ENCODE measurements around the gene GFER. TPM values are rescaled to one million over a fixed set of nuclear protein-coding genes. Genes with fewer than 3 reads are reported as not detected.

GFER gene
- total RNA-seq, 1 experiment from 2014 or later: 64.5 TPM

DNA sequence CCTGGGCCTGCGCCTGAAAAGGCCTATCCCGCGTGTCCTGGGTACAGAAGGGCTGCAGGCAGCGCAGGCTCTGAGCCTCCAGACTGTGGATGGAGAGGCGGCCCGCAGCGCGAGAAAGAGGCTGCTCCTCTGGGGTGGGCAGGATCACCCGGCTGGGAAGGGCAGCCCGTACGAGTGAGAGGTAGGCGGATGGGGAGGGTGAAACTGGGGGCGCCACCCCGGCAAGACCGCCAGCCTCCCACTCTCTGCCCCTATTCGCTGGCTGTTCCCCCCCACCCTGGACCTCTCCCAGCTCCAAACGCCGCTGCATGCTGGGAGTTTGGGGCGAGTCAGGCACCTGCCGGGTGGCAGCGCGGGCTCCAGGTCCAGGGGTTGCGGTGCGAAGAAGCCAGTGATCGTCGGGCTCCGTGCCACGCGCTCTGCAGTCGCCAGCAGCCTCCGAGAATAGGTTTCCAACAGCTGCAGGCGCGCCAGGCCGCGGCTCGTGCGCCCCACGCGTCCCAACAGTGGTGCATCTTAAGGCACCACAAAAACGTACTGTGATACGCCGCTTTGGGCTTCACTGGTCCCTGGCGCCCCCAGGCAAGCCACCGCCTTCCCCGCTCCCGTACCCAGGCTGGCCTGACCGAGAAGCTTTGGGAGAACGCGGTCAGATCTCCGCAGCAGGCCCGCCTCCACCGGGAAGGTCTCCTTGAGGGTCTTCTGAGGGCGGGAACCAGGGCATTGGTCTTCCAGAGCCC, 3.8 kb upstream of the GFER start:
- peaks cover 32% of the 10 kb centered on the region for H3K36me3 ChIP-seq
- peaks cover 21% of the 10 kb centered on the region for H3K27me3 ChIP-seq
- H3K9me3 ChIP-seq: no peaks in the 10 kb centered on the region
- H3K4me3 ChIP-seq: no peak overlapping the region
- DNase-seq: no peak

DNA sequence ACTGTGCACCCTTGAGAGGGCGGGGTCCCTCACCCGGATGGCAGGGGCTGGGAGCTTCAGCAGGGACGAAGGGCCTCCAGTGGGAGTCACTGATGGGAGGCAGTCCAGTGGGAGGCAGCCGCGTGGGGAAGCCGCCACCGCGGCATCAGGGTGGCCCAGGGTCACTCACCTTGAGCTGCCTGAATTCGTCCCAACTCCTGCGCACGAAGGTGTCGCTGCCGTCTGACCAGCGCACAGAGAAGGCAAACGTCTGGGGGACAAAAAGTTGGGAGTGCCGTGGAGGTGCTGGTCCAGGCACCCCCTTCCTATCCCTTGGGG, 3.3 kb upstream of the GFER start:
- no peaks in the 10 kb centered on the region for H3K9me3 ChIP-seq
- H3K4me3 ChIP-seq: no peak overlapping the region
- peaks cover 21% of the 10 kb centered on the region for H3K27me3 ChIP-seq
- DNase-seq: no peak
- peaks cover 32% of the 10 kb centered on the region for H3K36me3 ChIP-seq

DNA sequence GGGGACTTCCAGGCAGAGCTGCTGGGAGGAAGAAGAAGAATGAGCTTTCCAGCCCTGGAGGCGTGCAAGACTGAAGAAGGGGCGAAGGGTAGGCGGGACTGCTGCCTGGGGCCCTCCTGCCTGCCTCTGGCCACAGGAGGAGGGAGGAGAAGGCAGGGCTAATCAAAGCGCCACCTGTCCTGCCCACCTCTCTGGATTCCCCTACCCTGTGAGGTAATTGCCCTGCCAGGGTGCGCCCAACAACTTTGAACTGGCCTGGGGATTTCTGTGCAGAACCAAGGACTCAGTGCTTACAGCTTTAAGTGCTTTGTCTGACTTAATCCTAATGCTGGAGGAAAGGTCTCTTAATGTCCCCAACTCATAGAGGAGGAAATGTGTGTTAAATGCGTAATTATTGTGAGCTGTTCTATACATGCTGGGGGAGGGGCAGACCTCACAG, 2.6 kb upstream of the GFER start, which contains the start of gene NOXO1:
Gene NOXO1 (minus strand): TSS at position 72 of the 439 bp plus-strand sequence. CDS start 290 bp downstream, outside the sequence.
- Histone ChIP-seq H3K27me3 (peaks cover 21% of the 10 kb centered on the region), H3K4me3 (no peak within 1 kb of the TSS), H3K36me3 (peaks cover 32% of the 10 kb centered on the region), H3K9me3 (no peaks in the 10 kb centered on the region)
- DNase-seq: no peak

GRCh38 chr16:1982013-1982433, 2.0 kb upstream of the GFER start:
- DNase-seq: no peak
- H3K36me3 ChIP-seq: peaks cover 36% of the 10 kb centered on the region
- no peaks in the 10 kb centered on the region for H3K9me3 ChIP-seq
- H3K4me3 ChIP-seq: no peak overlapping the region
- H3K27me3 ChIP-seq: peaks cover 21% of the 10 kb centered on the region

DNA sequence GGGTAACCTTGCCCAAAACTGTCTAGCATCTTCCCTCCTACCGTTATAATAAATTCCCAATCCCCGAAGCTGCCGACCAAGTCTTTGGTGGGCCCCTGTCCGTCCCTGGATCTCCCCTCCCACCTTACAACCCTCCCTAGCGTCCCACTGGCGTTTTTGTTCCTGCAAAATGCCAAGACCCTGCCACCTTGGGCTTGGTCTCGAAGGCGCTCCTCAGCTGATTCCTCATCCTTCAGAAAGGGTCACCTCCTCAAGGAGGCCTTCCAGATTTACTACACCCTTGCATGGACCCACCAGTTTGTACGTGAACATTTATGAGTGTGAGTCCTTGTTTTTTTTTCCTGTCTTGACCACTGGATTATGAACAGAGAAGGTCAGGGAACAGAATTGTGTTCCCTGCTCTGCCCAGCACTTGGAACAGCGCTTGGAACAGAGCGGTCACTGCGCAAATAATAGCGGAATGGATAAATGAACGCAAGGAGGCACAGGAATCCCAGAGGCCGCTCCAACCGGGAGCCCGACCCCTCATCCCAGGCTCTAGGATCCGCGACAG, 926 bp upstream of the GFER start:
- H3K4me3 ChIP-seq: peak overlapping the region; percentile 67
- H3K27me3 ChIP-seq: peaks cover 21% of the 10 kb centered on the region
- DNase-seq: no peak
- H3K9me3 ChIP-seq: no peaks in the 10 kb centered on the region
- peaks cover 30% of the 10 kb centered on the region for H3K36me3 ChIP-seq

- Histone ChIP-seq H3K36me3 (peaks cover 23% of the 10 kb centered on the region), H3K27me3 (peaks cover 21% of the 10 kb centered on the region), H3K9me3 (no peaks in the 10 kb centered on the region), H3K4me3 (peak overlapping the region; percentile 67)
- DNase-seq: peak; percentile 47
These were observed 593 bp downstream of the GFER start for GRCh38 chr16:1984347-1985225.

- Histone ChIP-seq H3K9me3 (no peaks in the 10 kb centered on the region), H3K27me3 (peaks cover 17% of the 10 kb centered on the region), H3K36me3 (peaks cover 23% of the 10 kb centered on the region), H3K4me3 (peak overlapping the region; percentile 67)
- no peak for DNase-seq
These were observed 1.6 kb downstream of the GFER start for GRCh38 chr16:1985466-1986150.

DNA sequence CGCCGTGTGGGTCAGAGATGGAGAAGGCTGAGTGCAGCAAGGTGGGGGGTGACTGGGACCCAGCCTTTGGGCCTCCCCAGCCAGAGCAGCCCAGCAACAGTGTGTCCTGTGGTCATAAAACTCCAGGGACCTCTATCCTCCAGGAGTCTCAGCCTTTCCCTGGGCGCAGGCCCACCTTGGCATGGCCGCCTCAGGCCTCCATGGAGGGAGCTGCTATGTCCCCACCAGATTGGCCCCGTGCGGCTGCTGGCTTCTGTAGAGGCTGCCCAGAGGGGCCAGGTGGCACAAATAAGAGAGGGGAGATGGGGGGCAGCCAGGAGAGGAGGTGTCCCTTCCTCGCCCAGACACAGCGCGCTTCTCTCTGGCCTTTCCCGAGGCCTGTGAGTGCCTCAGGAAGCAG, 3.2 kb downstream of the GFER start:
- peaks cover 23% of the 10 kb centered on the region for H3K36me3 ChIP-seq
- no peak overlapping the region for H3K4me3 ChIP-seq
- DNase-seq: no peak
- H3K27me3 ChIP-seq: peaks cover 10% of the 10 kb centered on the region
- no peaks in the 10 kb centered on the region for H3K9me3 ChIP-seq

GRCh38 chr16:1989209-1990100, 5.5 kb downstream of the GFER start, which contains the start of gene SYNGR3:
Gene SYNGR3 (plus strand): TSS chr16:1989970. CDS start chr16:1990103, 133 bp downstream.
- peaks cover 23% of the 10 kb centered on the region for H3K36me3 ChIP-seq
- H3K9me3 ChIP-seq: no peaks in the 10 kb centered on the region
- DNase-seq: peak; percentile 56
- no peak within 1 kb of the TSS for H3K4me3 ChIP-seq
- H3K27me3 ChIP-seq: peaks cover 8% of the 10 kb centered on the region

DNA sequence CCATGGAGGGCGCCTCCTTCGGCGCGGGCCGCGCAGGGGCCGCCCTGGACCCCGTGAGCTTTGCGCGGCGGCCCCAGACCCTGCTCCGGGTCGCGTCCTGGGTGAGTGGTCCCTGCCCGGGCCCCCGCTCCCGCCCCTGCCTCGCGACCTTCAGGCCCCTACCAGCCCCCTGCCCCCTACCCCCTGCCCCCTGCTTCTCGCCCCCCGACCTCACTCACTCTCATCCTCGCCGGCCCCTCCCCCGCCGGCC, 6.0 kb downstream of the GFER start:
- H3K9me3 ChIP-seq: no peaks in the 10 kb centered on the region
- H3K27me3 ChIP-seq: peaks cover 8% of the 10 kb centered on the region
- H3K36me3 ChIP-seq: peaks cover 20% of the 10 kb centered on the region
- H3K4me3 ChIP-seq: no peak overlapping the region
- no peak for DNase-seq

GRCh38 chr16:1990351-1991134, 6.5 kb downstream of the GFER start:
- no peak for DNase-seq
- Histone ChIP-seq H3K4me3 (no peak overlapping the region), H3K9me3 (no peaks in the 10 kb centered on the region), H3K27me3 (peaks cover 8% of the 10 kb centered on the region), H3K36me3 (peaks cover 20% of the 10 kb centered on the region)

DNA sequence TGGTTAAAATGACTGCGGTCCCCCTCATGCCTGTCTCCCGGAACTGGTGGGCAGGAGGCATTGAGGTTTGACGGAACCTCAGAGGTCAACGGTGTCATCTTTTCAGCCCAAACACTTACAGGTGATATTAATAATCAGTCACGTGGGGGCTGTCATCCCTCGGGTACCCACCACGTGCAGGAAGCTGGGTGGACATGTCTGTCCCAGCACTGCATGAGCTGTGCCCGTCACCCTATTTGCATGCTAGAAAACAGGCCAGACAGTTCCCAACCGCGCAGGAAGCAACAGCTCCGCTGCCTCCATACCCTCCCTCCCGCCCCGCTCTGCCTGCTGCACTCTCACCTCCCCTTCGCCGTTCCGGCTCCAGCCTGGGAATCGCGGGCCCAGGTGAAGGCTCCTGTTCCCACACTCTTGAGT, 7.2 kb downstream of the GFER start:
- Histone ChIP-seq H3K4me3 (no peak overlapping the region), H3K9me3 (no peaks in the 10 kb centered on the region), H3K36me3 (peaks cover 19% of the 10 kb centered on the region), H3K27me3 (peaks cover 8% of the 10 kb centered on the region)
- DNase-seq: no peak

GRCh38 chr16:1991588-1991947, 7.6 kb downstream of the GFER start:
- H3K9me3 ChIP-seq: no peaks in the 10 kb centered on the region
- peaks cover 19% of the 10 kb centered on the region for H3K36me3 ChIP-seq
- peak overlapping the region; percentile 22; the same call in 1 of the 2 replicates for H3K4me3 ChIP-seq
- peaks cover 8% of the 10 kb centered on the region for H3K27me3 ChIP-seq
- DNase-seq: no peak

GRCh38 chr16:1991948-1992703, 8.1 kb downstream of the GFER start:
- Histone ChIP-seq H3K27me3 (peaks cover 8% of the 10 kb centered on the region), H3K4me3 (peak overlapping the region; percentile 22; the same call in 1 of the 2 replicates), H3K36me3 (peaks cover 20% of the 10 kb centered on the region), H3K9me3 (no peaks in the 10 kb centered on the region)
- DNase-seq: peak; percentile 87
